NT2/D1 (cell line): ENCODE results near the gene CLEC11A.

ENCODE experiments used
- SUZ12 ChIP-seq: IDR thresholded peaks from 2 replicates; pipeline ENCODE4 v1.6.1; 2011; ENCODE audit not compliant: insufficient read length, insufficient read depth; ENCODE audit errors: extremely low read depth
- YY1 ChIP-seq: IDR thresholded peaks from 2 replicates; pipeline ENCODE4 v1.6.1; 2011; ENCODE audit not compliant: insufficient read length, insufficient read depth
- ZNF274 ChIP-seq: IDR thresholded peaks from 2 replicates; pipeline ENCODE4 v1.6.1; 2011; ENCODE audit warnings: mild to moderate bottlenecking, low read depth, low read length

DNA sequence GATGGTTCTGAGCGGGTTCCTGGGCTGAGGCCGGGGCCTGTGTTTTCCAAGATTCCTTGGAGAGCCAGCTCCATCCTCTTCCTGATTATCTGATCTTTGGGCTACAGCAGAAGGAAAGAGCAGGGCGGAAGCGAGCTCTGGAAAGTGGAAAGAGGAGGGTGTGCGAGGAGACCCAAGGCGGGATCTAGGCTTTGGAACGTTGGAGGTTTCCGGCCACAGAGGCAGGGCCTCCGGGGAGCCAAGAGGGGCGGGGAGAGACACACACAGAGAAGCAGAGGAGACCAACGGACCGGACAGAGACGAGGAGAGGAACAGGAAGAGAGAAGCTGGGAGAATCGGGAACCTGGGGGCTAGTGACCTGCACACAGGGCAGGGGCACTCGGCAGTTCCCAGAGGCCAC is at the start of gene CLEC11A:
- TF ChIP-seq ZNF274 (no peak), YY1 (no peak), SUZ12 (no peak)
